PFSK-1 (cell line): Measurements from ENCODE around the gene PHACTR1.

ENCODE experiments used
- POLR2AphosphoS5 ChIP-seq: IDR thresholded peaks from 2 replicates; pipeline ENCODE4 v1.6.1; 2012; ENCODE audit warnings: low read depth, mild to moderate bottlenecking, control low read depth, low read length, moderate library complexity
- TAF1 ChIP-seq: IDR thresholded peaks from 2 replicates; pipeline ENCODE4 v1.6.1; 2012; ENCODE audit warnings: low read length, control low read depth, borderline replicate concordance; ENCODE audit not compliant: insufficient read depth

- TF ChIP-seq TAF1 (no peak), POLR2AphosphoS5 (no peak)
Measured at GRCh38 chr6:13013681-13014503, 297.3 kb downstream of the PHACTR1 start.
